ENCODE results near the gene KRTAP6-3. TPM values are rescaled to one million over a fixed set of nuclear protein-coding genes. Genes with fewer than 3 reads are reported as not detected.

KRTAP6-3 gene
- polyA plus RNA-seq, 2 of the 4 experiments (the other 2 are of a cell fraction) = not detected

DNA sequence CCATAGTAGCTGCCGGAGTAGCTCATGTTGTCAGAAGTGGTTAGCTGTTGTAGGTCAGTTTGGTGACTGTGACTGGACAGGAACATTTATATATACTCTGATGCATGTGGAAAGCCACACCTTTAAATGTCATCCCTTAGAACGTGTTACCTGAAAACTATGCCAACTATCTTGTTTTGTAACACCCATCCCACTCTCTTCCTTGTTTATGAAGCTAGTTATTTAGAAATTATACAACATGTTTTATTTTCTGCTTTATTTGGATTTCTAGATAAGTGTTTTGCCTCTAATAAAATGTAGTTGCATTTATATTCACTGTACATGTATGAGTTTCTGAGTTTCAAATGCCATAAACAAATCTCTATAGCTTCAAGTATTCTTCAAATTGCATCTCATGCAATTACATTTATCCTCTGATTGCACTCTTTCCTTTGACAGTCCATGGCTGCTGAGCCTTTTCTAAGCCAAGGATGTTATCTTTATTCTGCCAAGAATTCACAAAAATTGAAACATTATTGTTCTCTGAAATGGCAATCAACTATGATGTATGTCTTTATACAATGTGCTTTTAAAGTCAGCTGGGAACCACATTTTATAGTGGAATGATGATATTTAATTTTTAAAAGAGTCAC lies 30.9 kb upstream of the KRTAP6-3 start, which contains the start of gene KRTAP19-7:
TSS of gene KRTAP19-7 (minus strand) at position 51 of the 632 bp plus-strand sequence. CDS start at position 26, 25 bp downstream.
- ChIA-PET CTCF (no interaction called here), POLR2A (no interaction called here)
- ATAC-seq = no peak
- Histone ChIP-seq H3K27ac (no peak within 1 kb of the TSS), H3K9me3 (no peaks in the 10 kb centered on the region), H3K4me1 (no peaks in the 10 kb centered on the region), H3K4me2 (no peak within 1 kb of the TSS), H3K4me3 (no peak within 1 kb of the TSS)
- TF ChIP-seq RFX5 (IDR thresholded peaks at IDR 0.05) = no peak
- no peak for TF ChIP-seq POLR2A (IDR thresholded peaks at IDR 0.05; ENCODE audit: low read length)
- TF ChIP-seq HEYL (CRISPR knock-in tag; IDR thresholded peaks at IDR 0.05) = no peak
- no peak for TF ChIP-seq SMC3 (IDR thresholded peaks at IDR 0.05)
- TF ChIP-seq ESRRA (IDR thresholded peaks at IDR 0.05; ENCODE audit: borderline replicate concordance, low read length) = no peak
- no peak for TF ChIP-seq ZFP36 (IDR thresholded peaks at IDR 0.05; ENCODE audit: borderline replicate concordance, partially characterized antibody)
- TF ChIP-seq TFCP2L1 (CRISPR knock-in tag; IDR thresholded peaks at IDR 0.05) = no peak
- no peak for TF ChIP-seq KDM5A (IDR thresholded peaks at IDR 0.05)
- no peak for TF ChIP-seq ZC3H11A (IDR thresholded peaks at IDR 0.05)
- no peak for TF ChIP-seq KDM1A (IDR thresholded peaks at IDR 0.05; ENCODE audit: low read depth)
- no peak for FAIRE-seq
- 0% methylated on average over 2 of the region's 2 CpGs for WGBS (ENCODE audit: missing lambda C conversion rate)
- DNase-seq (ENCODE audit: low read depth in 1 of 2, low spot score in 1 of 2) = no peak

DNA sequence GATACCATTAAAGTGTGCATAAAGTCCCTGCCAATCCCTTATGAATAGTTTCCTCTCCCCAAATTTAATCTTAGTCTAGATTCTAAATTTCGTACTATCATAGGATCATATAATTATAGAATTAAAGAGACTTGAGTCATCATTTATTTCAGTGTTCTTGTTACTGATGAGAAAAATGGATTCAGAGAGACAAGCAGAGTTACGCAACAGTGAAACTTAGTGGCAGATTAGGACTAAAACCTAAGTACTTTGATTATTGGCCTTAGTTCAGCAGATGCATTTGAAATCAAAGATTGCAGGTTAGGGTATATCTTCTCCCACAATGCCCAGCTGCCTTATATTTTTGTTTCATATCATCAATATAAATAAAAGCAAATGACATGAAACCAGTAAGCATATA lies 30.3 kb upstream of the KRTAP6-3 start:
- Histone ChIP-seq H3K27ac (no peak overlapping the region), H3K9me3 (no peaks in the 10 kb centered on the region), H3K4me3 (no peak overlapping the region), H3K4me2 (no peak overlapping the region), H3K4me1 (no peaks in the 10 kb centered on the region)
- POLR2A ChIA-PET = no interaction called here
- no peak for FAIRE-seq
- WGBS (ENCODE audit: missing lambda C conversion rate) = 8% methylated on average over 2 of the region's 2 CpGs
- no peak for ATAC-seq
- DNase-seq (ENCODE audit: low read depth in 1 of 2, low spot score in 1 of 2) = no peak
- CTCF ChIA-PET = no interaction called here
- no peak for TF ChIP-seq RCOR1 (IDR thresholded peaks at IDR 0.05; ENCODE audit: low read depth, low read length)
- TF ChIP-seq GATA3 (IDR thresholded peaks at IDR 0.05; ENCODE audit: borderline replicate concordance) = no peak
- no peak for TF ChIP-seq NFE2L2 (conservative IDR thresholded peaks at IDR 0.05; ENCODE audit: low read length)
- TF ChIP-seq, protein P1, sequence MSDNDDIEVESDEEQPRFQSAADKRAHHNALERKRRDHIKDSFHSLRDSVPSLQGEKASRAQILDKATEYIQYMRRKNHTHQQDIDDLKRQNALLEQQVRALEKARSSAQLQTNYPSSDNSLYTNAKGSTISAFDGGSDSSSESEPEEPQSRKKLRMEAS (IDR thresholded peaks at IDR 0.05) = no peak
- TF ChIP-seq, protein P2, sequence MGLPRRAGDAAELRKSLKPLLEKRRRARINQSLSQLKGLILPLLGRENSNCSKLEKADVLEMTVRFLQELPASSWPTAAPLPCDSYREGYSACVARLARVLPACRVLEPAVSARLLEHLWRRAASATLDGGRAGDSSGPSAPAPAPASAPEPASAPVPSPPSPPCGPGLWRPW (IDR thresholded peaks at IDR 0.05) = no peak
- TF ChIP-seq TFCP2L1 (CRISPR knock-in tag; IDR thresholded peaks at IDR 0.05) = no peak
- no peak for TF ChIP-seq KDM1A (IDR thresholded peaks at IDR 0.05; ENCODE audit: low read depth)
- no peak for TF ChIP-seq TP53 (CRISPR knock-in tag; IDR thresholded peaks at IDR 0.05)

DNA sequence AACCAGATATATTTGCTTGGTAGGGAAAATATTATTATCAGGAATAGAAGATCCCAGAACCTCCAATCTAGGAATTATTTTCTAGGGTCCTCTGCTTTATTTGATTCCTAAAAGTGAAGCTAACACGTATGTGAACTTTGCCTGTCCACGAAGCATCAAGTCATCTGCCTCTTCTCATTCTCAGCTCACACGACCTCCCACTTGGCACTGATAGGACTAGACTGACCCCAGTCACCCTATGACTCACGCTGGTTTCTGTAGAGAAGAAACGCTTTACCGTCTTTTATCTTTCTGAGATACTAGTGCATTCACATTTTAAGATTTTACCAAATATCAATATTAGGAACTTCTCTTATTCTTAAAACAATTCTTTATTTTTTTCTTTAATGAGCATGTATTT lies 29.2 kb upstream of the KRTAP6-3 start:
- WGBS (ENCODE audit: missing lambda C conversion rate) = 28% methylated on average over 6 of the region's 6 CpGs
- CTCF ChIA-PET = no interaction called here
- Histone ChIP-seq H3K4me1 (no peaks in the 10 kb centered on the region), H3K4me2 (no peak overlapping the region), H3K27ac (no peak overlapping the region), H3K4me3 (no peak overlapping the region), H3K9me3 (no peaks in the 10 kb centered on the region)
- no peak for TF ChIP-seq KDM5A (IDR thresholded peaks at IDR 0.05)
- TF ChIP-seq PHF8 (IDR thresholded peaks at IDR 0.05; ENCODE audit: borderline replicate concordance, low read depth) = no peak
- no peak for TF ChIP-seq HOXA7 (CRISPR knock-in tag; IDR thresholded peaks at IDR 0.05)
- no peak for TF ChIP-seq ZFP36 (IDR thresholded peaks at IDR 0.05; ENCODE audit: borderline replicate concordance, partially characterized antibody)
- no peak for TF ChIP-seq NFE2L2 (conservative IDR thresholded peaks at IDR 0.05; ENCODE audit: low read length)
- no peak for TF ChIP-seq HEYL (CRISPR knock-in tag; IDR thresholded peaks at IDR 0.05)
- TF ChIP-seq FOSB (CRISPR knock-in tag; IDR thresholded peaks at IDR 0.05) = no peak
- TF ChIP-seq SMC3 (IDR thresholded peaks at IDR 0.05) = no peak
- TF ChIP-seq HOXB13 (CRISPR knock-in tag; IDR thresholded peaks at IDR 0.05; ENCODE audit: low read depth) = no peak
- ATAC-seq (no peak), FAIRE-seq (no peak), DNase-seq (ENCODE audit: low read depth in 1 of 2, low spot score in 1 of 2) (no peak)
- POLR2A ChIA-PET = no interaction called here

DNA sequence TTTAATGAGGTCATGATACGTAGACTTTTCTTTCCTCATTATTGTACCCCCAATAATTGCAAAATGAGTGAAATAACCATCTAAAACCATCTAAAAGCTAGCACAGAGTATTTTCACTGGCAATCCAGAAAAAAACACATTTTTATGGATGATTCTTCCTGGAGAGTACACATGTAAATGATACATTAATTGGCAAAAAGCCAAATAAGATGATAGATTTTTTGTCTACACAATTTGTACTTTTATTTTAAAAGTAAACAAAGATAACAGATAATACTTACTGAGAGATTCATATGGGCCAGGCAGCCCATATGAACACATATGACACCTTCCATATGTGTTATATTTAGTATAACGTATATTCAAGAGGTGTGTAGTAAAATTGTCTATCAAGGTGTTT lies 28.6 kb upstream of the KRTAP6-3 start:
- no peak overlapping the region for H3K4me3 ChIP-seq
- no peak overlapping the region for H3K4me2 ChIP-seq
- no peaks in the 10 kb centered on the region for H3K9me3 ChIP-seq
- no peaks in the 10 kb centered on the region for H3K4me1 ChIP-seq
- no peak for FAIRE-seq
- WGBS (ENCODE audit: missing lambda C conversion rate) = 18% methylated on average over 2 of the region's 2 CpGs
- POLR2A ChIA-PET = no interaction called here
- no peak for DNase-seq (ENCODE audit: low read depth in 1 of 2, low spot score in 1 of 2)
- CTCF ChIA-PET = no interaction called here
- no peak overlapping the region for H3K27ac ChIP-seq
- no peak for ATAC-seq
- TF ChIP-seq MYC (IDR thresholded peaks at IDR 0.05; ENCODE audit: borderline replicate concordance, low read length) (no peak), CBX8 (IDR thresholded peaks at IDR 0.05) (no peak), CHD4 (IDR thresholded peaks at IDR 0.05; ENCODE audit: borderline replicate concordance) (no peak), ZSCAN20 (CRISPR knock-in tag; IDR thresholded peaks at IDR 0.05) (no peak), POLR2A (IDR thresholded peaks at IDR 0.05; ENCODE audit: low read length) (no peak), HOXB5 (CRISPR knock-in tag; IDR thresholded peaks at IDR 0.05) (no peak)
- TF ChIP-seq, protein P3, sequence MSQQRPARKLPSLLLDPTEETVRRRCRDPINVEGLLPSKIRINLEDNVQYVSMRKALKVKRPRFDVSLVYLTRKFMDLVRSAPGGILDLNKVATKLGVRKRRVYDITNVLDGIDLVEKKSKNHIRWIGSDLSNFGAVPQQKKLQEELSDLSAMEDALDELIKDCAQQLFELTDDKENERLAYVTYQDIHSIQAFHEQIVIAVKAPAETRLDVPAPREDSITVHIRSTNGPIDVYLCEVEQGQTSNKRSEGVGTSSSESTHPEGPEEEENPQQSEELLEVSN (IDR thresholded peaks at IDR 0.05; ENCODE audit: borderline replicate concordance, low read depth) = no peak
- TF ChIP-seq, protein P4, sequence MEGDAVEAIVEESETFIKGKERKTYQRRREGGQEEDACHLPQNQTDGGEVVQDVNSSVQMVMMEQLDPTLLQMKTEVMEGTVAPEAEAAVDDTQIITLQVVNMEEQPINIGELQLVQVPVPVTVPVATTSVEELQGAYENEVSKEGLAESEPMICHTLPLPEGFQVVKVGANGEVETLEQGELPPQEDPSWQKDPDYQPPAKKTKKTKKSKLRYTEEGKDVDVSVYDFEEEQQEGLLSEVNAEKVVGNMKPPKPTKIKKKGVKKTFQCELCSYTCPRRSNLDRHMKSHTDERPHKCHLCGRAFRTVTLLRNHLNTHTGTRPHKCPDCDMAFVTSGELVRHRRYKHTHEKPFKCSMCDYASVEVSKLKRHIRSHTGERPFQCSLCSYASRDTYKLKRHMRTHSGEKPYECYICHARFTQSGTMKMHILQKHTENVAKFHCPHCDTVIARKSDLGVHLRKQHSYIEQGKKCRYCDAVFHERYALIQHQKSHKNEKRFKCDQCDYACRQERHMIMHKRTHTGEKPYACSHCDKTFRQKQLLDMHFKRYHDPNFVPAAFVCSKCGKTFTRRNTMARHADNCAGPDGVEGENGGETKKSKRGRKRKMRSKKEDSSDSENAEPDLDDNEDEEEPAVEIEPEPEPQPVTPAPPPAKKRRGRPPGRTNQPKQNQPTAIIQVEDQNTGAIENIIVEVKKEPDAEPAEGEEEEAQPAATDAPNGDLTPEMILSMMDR (IDR thresholded peaks at IDR 0.05) = no peak
- TF ChIP-seq, protein P5, sequence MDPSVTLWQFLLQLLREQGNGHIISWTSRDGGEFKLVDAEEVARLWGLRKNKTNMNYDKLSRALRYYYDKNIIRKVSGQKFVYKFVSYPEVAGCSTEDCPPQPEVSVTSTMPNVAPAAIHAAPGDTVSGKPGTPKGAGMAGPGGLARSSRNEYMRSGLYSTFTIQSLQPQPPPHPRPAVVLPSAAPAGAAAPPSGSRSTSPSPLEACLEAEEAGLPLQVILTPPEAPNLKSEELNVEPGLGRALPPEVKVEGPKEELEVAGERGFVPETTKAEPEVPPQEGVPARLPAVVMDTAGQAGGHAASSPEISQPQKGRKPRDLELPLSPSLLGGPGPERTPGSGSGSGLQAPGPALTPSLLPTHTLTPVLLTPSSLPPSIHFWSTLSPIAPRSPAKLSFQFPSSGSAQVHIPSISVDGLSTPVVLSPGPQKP (IDR thresholded peaks at IDR 0.05; ENCODE audit: low read depth, low read length) = no peak
